ENCODE data around the gene NCK1.
"Not testable (repeated sequence)": the region's sequence is repeated elsewhere in the genome, so short reads cannot be mapped to it uniquely, and the experiment has no call there.

DNA sequence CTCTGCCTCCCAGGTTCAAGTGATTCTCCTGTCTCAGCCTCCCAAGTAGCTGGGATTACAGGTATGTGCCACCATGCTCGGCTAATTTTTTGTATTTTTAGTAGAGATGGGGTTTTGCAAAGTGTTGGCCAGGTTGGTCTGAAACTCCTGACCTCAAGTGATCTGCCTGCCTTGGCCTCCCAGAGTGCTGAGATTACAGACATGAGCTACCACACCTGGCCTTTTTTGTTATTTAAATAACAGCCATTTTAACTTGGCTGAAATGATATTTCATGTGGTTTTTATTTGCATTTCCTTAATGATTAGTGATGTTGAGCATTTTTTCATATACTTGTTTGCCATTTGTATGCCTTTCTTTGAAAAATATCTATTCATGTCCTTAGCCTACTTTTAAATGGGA lies 35.2 kb downstream of the NCK1 start:
- TF ChIP-seq, protein P1, sequence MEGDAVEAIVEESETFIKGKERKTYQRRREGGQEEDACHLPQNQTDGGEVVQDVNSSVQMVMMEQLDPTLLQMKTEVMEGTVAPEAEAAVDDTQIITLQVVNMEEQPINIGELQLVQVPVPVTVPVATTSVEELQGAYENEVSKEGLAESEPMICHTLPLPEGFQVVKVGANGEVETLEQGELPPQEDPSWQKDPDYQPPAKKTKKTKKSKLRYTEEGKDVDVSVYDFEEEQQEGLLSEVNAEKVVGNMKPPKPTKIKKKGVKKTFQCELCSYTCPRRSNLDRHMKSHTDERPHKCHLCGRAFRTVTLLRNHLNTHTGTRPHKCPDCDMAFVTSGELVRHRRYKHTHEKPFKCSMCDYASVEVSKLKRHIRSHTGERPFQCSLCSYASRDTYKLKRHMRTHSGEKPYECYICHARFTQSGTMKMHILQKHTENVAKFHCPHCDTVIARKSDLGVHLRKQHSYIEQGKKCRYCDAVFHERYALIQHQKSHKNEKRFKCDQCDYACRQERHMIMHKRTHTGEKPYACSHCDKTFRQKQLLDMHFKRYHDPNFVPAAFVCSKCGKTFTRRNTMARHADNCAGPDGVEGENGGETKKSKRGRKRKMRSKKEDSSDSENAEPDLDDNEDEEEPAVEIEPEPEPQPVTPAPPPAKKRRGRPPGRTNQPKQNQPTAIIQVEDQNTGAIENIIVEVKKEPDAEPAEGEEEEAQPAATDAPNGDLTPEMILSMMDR (IDR thresholded peaks at IDR 0.05; ENCODE audit: low read depth, low read length), result not testable (repeated sequence)
- TF ChIP-seq, protein P2, sequence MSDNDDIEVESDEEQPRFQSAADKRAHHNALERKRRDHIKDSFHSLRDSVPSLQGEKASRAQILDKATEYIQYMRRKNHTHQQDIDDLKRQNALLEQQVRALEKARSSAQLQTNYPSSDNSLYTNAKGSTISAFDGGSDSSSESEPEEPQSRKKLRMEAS (IDR thresholded peaks at IDR 0.05; ENCODE audit: low read depth, low read length), result not testable (repeated sequence)
- not testable (repeated sequence) for TF ChIP-seq POLR2A (IDR thresholded peaks at IDR 0.05; ENCODE audit: extremely low read depth, insufficient read length)
